AG09319 (cell line): ENCODE data around the gene FAM72D.
"Not testable (repeated sequence)": the region's sequence is repeated elsewhere in the genome, so short reads cannot be mapped to it uniquely, and the experiment has no call there.

ENCODE experiments used
- DNase-seq: peaks from one replicate; pipeline ENCODE4 v3.0.0-alpha.2; 2010; ENCODE audit warnings: low read depth; ENCODE audit errors: extremely low read depth

FAM72D gene

GRCh38 chr1:145082483-145083255, 13.1 kb upstream of the FAM72D start:
- DNase-seq = not testable (repeated sequence)

GRCh38 chr1:145093517-145094149, 2.1 kb upstream of the FAM72D start:
- not testable (repeated sequence) for DNase-seq

DNA sequence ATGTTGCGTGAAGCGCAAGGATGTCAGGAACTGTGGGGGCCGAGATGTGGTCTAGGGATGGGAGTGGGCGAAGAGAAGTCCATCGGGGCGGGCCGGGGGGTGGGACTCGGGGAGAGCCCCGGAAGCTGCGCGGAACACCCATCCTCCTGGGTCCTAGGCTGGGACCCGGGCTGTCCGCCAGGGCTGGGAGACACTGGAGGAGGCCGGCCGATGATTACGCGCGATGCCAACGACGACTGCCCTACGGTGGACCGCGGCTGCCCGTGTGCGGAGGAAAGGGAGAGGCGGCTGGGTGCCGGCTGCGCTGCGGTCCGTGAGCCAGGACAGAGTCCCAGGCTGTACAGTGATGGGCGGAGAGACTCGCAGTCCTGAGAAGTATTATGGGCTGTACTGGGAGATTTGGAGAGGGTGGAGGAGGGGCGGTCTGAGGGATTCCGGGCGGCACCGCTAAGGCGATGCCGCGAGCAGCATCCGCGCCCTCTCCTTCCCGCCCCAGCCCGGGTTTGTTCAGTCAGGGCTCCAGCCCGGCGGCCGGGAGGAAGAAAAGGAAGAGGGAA, 1.0 kb upstream of the FAM72D start:
- DNase-seq = not testable (repeated sequence)

- not testable (repeated sequence) for DNase-seq
These were observed 6.0 kb downstream of the FAM72D start for GRCh38 chr1:145101725-145102124.

- not testable (repeated sequence) for DNase-seq
These were observed 7.5 kb downstream of the FAM72D start for GRCh38 chr1:145103294-145103693.

DNA sequence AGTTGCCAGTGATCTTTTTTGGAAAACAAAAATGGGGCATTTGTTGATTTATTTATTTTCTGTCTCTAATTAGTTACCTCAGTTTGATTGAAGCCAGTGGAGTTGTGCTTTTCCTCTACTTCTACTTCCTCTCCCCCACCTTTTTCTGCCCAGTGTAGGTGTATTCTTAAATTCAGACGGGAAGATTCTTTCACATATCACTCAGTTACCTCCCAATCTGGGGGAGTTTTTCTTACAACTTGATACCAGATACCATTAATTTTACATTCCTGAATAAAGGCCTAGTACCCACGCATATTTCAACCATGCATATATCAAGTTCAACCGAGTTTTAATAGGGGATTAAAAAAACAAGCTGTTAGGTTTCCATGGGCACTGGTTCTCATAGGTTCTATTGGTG, 15.9 kb downstream of the FAM72D start:
- not testable (repeated sequence) for DNase-seq

- not testable (repeated sequence) for DNase-seq
These were observed 16.9 kb downstream of the FAM72D start for GRCh38 chr1:145112703-145113102.

DNA sequence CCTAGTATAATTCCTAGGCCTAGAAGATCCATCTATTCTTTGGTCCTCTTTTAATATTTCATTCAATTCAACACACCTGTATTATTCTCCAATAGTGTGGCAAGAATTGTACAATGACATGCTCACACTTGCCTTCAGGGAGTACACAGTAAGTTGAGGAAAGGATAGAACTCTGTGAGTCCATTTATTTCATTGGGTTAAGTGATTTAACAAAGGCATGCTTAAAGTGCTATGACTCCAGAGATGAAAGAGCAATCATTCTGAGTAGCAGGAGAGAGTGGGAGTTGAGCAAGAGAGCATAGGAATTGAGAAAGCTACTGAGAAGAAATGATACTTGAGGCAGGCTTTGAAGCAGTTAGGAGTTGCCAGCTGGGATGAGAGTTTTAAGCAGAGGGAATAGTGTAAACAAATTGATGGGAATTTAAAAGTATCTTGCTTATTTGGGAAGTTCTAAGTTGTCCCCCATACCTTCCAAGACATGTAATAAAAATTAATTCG, 18.8 kb downstream of the FAM72D start:
- DNase-seq = not testable (repeated sequence)

GRCh38 chr1:145115587-145116493, 20.1 kb downstream of the FAM72D start:
- DNase-seq = not testable (repeated sequence)

DNA sequence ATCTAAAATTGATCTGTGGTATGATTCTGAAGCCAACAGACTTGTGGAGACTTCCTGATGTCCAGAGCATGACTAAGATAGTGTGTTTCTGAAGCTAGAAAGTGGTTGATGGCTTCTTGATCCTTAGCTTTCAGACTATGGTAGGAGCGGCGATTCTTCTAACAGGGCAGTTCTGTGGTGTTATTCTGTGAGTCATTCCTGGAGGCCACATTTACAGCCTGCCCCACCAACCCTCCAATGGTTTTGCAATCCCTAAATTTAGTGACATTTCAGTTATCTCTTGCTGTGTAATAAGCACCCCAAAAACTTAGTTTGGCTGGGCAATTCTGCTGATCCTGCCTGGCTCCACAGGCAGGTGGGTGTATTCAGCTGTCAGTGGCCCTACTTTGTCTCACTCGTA, 24.1 kb downstream of the FAM72D start:
- DNase-seq = not testable (repeated sequence)

- DNase-seq = not testable (repeated sequence)
These were observed 26.7 kb downstream of the FAM72D start for GRCh38 chr1:145122344-145123061.

- not testable (repeated sequence) for DNase-seq
These were observed 27.3 kb downstream of the FAM72D start for GRCh38 chr1:145123062-145123395.

DNA sequence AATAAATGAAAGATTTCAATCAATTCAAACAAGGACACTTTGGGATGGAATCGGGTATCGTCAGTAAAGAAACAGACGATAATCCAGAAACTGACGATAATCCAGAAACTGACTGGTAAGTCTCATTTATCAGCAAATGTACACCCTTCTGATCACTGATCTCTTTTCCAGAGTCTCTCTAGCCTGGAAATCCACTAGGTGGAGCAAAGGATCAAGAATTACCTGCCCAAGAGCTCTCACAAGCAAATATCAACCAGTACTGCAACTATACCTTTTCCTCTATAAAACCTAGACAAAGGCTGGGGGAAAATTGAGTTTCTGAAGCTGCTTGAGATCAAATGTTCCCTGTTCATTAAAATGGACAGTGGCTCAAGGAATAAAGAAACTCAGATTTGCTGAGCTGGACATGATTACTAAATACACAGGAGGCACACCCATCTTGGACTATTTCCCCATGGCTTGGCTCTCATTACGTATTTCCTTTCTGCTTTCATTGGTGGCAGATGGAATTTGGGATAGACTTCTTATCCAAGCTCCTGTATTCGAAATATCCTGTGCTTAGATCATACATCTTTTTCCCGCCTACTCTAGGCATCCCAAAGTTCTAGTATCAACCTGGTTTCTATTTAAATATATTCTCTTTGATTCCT, 28.3 kb downstream of the FAM72D start:
- DNase-seq = not testable (repeated sequence)

DNA sequence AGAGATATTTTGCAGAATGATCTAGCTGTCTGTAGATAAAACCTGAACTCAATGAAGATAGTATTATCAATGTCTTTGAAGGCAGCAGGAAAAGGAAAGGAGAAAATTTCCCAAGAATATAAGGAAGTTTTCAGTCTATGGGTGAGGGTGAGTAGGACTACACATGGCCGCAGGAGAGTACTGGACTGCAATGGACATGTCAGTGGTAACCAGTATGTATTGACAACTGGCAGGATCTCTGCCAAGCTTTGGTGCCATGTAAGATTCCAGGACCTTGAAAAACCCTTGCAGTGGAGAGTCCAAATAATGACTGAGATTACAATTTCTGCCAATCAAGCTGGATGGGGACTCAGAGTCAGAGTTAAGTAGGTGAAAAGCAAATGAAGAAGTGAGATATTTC, 29.3 kb downstream of the FAM72D start:
- not testable (repeated sequence) for DNase-seq

DNA sequence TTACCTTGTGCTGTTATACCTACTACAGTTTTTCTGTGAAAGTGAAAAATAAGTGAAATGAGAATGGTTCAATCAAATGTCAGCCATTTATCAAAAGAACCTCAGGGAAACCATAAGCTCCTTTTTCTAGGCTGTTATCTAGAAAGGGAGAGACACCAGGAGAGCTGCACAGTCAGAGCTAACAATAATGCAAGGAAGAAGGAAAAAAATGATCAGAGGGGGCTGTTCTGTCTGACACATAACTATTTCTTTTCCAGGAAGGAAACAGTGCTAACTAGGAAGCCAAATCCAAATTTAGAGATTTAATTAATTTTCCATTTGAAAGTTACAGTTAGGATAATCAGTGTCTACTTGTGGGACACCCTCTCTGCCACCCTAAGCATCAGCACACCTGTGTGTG, 31.4 kb downstream of the FAM72D start:
- DNase-seq = not testable (repeated sequence)

DNA sequence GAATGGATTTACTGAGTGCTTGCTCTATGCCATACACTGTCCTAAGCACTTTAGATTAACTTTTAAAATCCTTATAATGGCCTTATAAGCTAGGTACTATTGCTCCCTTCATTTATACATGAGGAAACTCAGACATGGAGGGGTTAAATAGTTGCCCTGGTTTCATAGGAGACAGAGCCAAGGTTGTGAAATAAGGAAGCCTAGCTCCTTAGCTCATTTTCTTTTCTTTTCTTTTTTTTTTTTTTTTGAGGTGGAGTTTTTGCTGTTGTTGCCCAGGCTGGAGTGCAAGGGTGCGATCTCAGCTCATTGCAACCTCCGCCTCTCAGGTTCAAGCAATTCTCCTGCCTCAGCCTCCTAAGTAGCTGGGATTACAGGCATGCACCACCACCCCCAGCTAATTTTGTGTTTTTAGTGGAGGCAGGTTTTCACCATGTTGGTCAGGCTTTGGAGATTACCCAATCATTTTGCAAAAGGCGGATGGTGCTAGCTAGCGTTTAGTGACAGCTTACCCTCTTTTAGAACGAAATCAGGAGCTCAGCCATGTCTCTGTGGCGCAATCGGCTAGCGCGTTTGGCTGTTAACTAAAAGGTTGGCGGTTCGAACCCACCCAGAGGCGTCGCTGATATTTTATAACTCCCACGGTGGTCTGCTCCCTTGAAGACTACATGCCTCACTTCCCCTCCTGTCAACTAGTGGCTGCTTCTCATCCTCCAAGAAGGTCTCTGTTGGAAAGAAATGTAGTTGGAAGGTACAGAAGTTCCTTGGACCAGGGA, 33.1 kb downstream of the FAM72D start:
- DNase-seq = peak; percentile 0

- not testable (repeated sequence) for DNase-seq
These were observed 38.7 kb downstream of the FAM72D start for GRCh38 chr1:145134476-145134875.

DNA sequence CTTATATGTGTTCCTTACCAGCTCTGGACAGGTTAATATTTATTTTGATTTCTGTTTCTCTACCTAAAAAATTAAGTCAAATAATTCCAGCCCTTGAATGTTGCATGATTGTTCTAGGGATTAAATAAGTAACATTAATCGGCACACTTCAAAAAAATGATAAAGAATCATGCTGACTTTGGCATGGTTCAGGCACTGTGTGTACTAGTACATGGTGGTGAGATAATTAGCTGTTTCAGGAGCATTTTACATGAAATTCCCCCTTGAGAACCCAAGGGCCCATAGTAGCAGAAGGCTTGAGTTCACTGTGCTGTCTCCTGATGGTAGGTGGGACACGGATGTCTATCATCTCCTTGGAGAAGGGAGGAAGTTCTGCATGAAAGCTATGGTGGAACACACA, 44.8 kb downstream of the FAM72D start:
- not testable (repeated sequence) for DNase-seq

GRCh38 chr1:145144264-145144913, 48.6 kb downstream of the FAM72D start:
- DNase-seq = not testable (repeated sequence)
